GM18511 (cell line): ENCODE measurements around the gene RNF145.

Source experiments
- ATAC-seq: cut with Tn5 transposase; IDR thresholded peaks from one replicate; pipeline ENCODE4 v1.9.1; 2021; ENCODE audit warnings: mild to moderate bottlenecking, moderate library complexity; ENCODE audit not compliant: unreplicated experiment

Gene RNF145

GRCh38 chr5:159220206-159220605, 10.9 kb upstream of the RNF145 start:
- ATAC-seq = no peak

- ATAC-seq = no peak
Measured at GRCh38 chr5:159218595-159219023, 9.3 kb upstream of the RNF145 start.

DNA sequence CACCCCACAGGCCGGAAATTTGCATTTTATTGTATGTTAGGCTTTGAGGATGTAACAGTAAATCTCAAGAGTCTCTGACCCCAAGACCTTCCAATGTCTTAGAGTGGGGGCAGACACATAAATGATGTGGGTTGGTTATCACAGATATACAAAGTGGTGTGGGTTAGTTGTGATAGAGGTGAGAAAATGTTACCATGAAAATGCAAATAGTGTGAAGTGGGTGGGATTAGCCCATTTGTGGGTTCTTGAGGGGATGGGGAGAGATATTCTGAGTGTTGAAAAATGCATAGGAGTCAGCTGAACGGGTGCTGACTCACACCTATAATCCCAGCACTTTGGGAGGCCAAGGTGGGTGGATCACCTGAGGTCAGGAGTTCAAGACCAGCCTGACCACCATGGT, 7.9 kb upstream of the RNF145 start:
- no peak for ATAC-seq

DNA sequence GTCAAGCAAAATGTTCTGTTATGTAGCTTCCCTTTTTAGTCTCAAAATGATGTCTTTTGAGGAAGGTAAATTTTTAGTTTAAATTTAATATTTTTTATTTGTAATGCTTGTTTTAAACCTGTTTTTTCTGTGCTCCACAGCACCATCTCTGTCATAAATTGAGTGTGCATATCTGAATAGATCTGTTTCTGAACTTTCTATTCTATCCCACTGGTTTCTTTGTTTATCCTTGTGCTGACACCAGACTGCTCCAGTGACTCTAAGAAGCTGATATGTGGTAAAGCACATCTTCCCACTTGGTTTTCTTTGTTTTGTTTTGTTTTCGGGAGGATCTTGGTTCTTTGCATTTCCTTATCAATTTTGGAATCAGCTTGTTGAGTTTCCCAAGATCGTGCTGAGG, 7.1 kb upstream of the RNF145 start:
- ATAC-seq = no peak

- ATAC-seq = no peak
Measured at GRCh38 chr5:159215886-159216285, 6.5 kb upstream of the RNF145 start.

- ATAC-seq = no peak
Measured at GRCh38 chr5:159214486-159215271, 5.3 kb upstream of the RNF145 start.

DNA sequence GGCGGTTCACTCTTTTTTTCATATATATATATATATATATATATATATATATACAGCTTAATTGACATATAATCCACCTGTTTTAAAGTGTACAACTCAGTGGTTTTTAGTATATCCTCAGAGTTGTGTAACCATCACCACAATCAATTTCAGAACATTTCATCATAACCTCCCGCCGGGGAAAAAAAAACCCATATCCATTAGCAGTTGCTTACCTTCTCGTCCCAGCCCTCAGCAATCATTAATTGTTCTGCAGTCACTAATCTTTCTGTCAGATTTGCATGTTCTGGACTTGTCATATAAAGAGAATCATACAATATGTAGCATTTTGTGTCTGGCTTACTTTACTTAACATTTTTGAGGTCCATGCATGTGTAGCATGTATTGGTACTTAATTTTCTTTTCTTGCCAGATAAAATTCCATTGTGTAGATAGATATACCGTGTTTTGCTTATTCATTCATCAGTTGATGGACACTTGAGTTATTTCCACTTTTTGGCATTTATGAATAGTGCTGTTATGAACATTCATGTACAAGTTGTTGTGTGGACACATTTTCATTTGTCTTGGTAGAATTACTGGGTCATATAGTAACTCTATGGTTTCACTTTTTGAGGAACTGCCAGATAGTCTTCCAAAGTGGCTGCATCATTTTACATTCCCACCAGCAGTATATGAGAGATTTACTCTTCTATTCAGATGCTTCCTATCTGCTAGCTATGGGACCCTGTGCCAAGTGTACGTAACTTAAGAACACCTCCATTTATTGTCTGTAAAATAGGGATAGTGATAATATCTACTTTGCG, 3.5 kb upstream of the RNF145 start:
- no peak for ATAC-seq

- ATAC-seq = no peak
Measured at GRCh38 chr5:159211729-159212174, 2.4 kb upstream of the RNF145 start.

DNA sequence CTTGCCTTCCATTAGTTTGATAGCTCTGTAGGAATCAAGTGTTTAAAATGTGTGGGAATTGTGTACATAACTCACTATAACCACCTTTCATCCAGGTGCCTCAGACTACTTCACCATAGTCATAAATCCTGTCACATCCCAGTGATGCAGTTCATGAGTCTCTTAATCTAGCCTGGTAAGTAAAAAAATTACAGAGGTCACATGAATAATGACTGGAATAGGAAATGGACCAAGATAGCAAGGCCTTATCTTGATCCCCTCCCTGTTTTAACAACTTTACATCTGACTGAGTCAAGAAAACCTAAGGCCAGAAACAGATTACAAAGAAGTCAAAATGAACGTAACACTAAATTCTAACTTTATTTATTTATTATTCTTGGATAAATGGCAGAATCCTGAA, 1.5 kb upstream of the RNF145 start:
- ATAC-seq = no peak

DNA sequence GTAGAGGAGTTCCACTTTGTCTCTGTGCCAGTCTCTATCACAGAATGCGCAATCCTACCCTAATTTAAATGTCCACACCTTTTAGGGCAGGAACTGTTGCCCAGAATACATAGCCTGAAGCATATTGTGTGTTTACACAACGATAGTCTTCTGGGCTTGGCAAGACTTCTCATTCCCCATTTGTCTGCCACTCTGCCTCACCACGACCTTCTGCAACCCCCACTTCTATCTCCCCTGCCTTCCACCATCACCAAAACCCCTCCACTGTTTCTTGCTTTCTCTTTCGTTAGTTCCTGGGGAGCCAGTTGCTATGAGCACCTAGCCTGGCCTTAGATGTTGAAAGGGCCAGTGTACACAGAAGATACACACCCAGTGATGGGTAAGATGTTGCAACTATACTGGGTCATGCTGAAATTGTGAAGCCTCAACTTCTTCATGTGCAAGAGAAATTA, 883 bp upstream of the RNF145 start:
- ATAC-seq = no peak

GRCh38 chr5:159208514-159209437, 577 bp downstream of the RNF145 start:
- ATAC-seq = peak; percentile 14

DNA sequence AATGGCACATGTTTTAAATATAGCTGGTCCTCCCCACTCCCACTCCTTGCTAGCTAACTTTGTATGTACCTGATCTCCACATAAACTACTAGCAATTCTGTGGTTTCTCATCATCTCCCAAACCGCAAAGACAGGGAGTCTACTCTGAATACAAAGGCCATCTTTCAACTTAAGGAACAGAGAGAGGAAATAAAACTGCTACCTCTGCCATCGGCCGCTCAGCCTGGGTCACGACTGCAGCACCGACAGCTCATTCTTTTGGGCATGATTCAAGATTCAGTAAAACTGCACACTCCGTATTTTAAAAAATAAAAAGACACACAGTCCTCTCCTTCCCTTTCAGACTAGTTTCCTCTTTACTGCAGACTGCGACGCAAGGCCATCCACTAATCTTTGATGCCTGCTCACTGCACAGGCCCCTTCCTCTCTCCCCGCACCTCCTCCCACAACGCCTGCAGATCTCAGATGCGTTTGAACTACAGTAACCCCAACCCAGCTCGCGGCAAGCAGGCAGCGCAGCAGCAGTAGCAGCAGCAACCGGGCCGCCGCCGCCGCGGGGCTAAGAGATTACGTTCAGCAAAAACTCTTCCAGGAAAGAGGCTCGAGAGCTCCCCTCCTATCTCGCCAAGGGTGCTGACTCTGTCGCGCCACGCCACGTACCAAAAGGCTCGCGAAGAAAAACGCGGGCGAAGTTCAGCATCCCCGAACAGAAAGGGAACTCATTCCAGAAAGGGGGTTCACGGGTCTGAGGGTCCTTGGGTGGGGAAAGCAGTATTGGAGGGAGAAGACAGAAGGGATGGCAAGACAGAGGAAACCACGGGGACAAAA, 1.5 kb downstream of the RNF145 start:
- ATAC-seq = peak; percentile 66

DNA sequence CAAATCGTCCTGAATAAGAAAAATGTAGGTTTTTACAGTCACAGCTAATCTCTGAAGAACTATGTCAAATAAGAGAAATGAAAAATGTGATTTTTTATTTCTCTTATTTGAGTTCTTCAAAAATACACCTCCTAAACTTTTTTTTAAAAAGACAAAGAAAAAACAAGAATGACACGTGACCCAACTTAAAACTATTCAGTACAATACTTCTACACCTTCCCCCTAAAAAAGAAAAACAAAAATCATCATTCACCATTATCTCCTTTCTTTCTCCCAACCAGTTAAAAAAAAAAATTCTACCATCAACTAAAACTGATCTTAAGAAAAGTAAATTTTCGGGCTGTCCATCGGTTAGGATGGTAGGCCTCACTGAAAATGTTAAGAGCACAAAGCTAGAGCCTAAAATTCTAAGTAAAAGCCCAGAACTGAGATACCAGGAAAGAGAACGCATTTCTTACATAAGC, 2.1 kb downstream of the RNF145 start:
- no peak for ATAC-seq

DNA sequence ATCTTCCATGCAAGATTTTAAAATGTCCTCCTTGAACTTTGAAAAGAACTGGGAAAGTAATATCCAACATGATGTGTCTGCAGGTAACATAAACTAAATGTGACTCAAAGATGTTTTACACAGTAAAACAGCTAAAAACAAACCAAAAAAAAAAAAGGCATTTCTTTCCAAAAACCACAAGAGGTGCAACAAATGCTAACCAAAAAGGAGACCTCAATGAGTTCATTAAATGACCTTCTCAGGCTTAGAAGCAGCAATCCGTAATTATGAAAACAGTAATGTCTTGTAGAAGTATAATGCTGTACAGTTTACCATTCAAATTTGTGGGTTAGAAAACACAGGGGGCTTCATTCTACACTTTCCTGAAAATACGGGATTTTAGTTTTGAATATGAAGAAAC, 2.5 kb downstream of the RNF145 start:
- no peak for ATAC-seq

- no peak for ATAC-seq
Measured at GRCh38 chr5:159206368-159206767, 3.0 kb downstream of the RNF145 start.

GRCh38 chr5:159203351-159203750, 6.0 kb downstream of the RNF145 start:
- no peak for ATAC-seq

DNA sequence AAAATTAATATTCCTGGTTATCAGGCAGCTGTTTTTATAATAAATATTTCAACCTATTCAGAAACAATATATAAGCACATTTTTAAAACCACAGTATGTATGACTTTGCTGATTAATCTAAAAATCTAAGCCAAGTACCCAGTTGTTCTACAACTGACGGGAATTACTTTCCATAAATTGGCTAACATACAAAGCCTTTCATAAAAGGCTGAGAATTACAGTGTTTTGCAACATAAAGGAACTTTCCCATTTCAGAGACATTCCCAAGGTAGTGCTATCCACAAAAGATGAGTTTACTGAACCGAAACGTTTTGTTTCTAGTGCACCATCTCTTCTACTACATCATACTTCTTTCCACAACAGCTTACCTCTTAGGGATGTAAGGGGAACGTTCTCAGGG, 7.2 kb downstream of the RNF145 start:
- no peak for ATAC-seq

DNA sequence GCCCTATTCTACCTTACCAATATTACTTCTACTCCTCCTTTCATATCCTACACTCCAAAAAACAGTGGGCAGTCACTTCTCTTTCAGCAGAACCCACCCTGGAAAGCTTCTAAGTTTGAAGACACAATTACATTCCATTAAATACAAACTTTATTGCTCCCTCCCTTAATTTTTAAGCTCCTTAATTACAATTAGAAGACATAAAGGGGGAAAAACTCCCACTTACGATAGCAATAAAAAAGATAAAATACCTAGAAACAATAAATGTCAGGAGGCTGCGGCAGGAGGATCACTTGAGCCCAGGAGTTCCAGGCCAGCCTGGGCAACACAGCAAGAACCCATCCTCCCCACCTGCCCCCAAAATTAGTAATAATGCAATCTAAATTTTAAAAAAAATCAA, 9.6 kb downstream of the RNF145 start:
- no peak for ATAC-seq

- no peak for ATAC-seq
Measured at GRCh38 chr5:159199225-159199624, 10.1 kb downstream of the RNF145 start.
